Neural cell (in vitro differentiated cells): Measurements from ENCODE around the gene INO80C.

Experiments used
- CTCF ChIP-seq: fragments of 450-650 bp; IDR thresholded peaks from 2 replicates; pipeline ENCODE4 v1.5.1; 2014; ENCODE audit warnings: antibody characterized with exemption, mild to moderate bottlenecking, moderate library complexity; ENCODE audit not compliant: poor library complexity, severe bottlenecking
- EZH2 ChIP-seq: fragments of 200-600, 300-800 bp; shearing (Covaris generic), sonication (generic); IDR thresholded peaks from 2 replicates; pipeline ENCODE4 v1.6.1; 2014; ENCODE audit warnings: antibody characterized with exemption, low read length, borderline replicate concordance, mild to moderate bottlenecking; ENCODE audit not compliant: insufficient read depth, poor library complexity, severe bottlenecking
- POLR2AphosphoS5 ChIP-seq: IDR thresholded peaks from 2 replicates; pipeline ENCODE4 v1.6.1; 2012
- RAD21 ChIP-seq: fragments of 450-650 bp; conservative IDR thresholded peaks from 2 replicates; pipeline ENCODE4 v1.6.1; 2014; ENCODE audit warnings: antibody characterized with exemption, mild to moderate bottlenecking, moderate library complexity
- SMC3 ChIP-seq: fragments of 450-650 bp; conservative IDR thresholded peaks from 2 replicates; pipeline ENCODE4 v1.6.1; 2014; ENCODE audit warnings: antibody characterized with exemption, mild to moderate bottlenecking, moderate library complexity; ENCODE audit not compliant: poor library complexity

GRCh38 chr18:35436076-35436649, 61.6 kb downstream of the INO80C start:
- TF ChIP-seq POLR2AphosphoS5, result no peak
- no peak for TF ChIP-seq EZH2
- TF ChIP-seq RAD21, result no peak
- TF ChIP-seq CTCF, result no peak
- no peak for TF ChIP-seq SMC3
